Epithelial cell of esophagus (primary cell): ENCODE data around the gene RNF144B.

Source experiments
- DNase-seq: peaks from one replicate; pipeline ENCODE4 v3.0.0; 2010; ENCODE audit warnings: low read depth
- H3K4me3 ChIP-seq: 2 replicates; pipeline ENCODE4 v1.5.1; 2011; ENCODE audit warnings: mild to moderate bottlenecking, low read length, control low read depth
- CTCF ChIP-seq: IDR thresholded peaks from 2 replicates; pipeline ENCODE4 v1.5.1; 2011; ENCODE audit warnings: low read depth, mild to moderate bottlenecking, low read length, control low read depth, inconsistent platforms; ENCODE audit not compliant: insufficient read depth; ENCODE audit errors: missing control alignments

RNF144B gene

GRCh38 chr6:18415207-18415606, 28.1 kb downstream of the RNF144B start:
- no peak for TF ChIP-seq CTCF

GRCh38 chr6:18415671-18416340, 28.7 kb downstream of the RNF144B start:
- TF ChIP-seq CTCF: no peak
- H3K4me3 ChIP-seq: no peak overlapping the region
- no peak for DNase-seq

More at GRCh38 chr6:18415207-18415606, 28.1 kb downstream of the RNF144B start:
- DNase-seq: no peak
- no peak overlapping the region for H3K4me3 ChIP-seq

- no peak for TF ChIP-seq CTCF
- DNase-seq: no peak
- no peak overlapping the region for H3K4me3 ChIP-seq
Observed at GRCh38 chr6:18416341-18416679, 29.2 kb downstream of the RNF144B start.

- H3K4me3 ChIP-seq: no peak overlapping the region
- DNase-seq: no peak
- no peak for TF ChIP-seq CTCF
Observed at GRCh38 chr6:18420328-18420727, 33.2 kb downstream of the RNF144B start.

- no peak for TF ChIP-seq CTCF
- DNase-seq: no peak
- H3K4me3 ChIP-seq: no peak overlapping the region
Observed at GRCh38 chr6:18422136-18422535, 35.0 kb downstream of the RNF144B start.

- no peak for TF ChIP-seq CTCF
- DNase-seq: no peak
- H3K4me3 ChIP-seq: no peak overlapping the region
Observed at GRCh38 chr6:18423426-18423825, 36.3 kb downstream of the RNF144B start.

GRCh38 chr6:18424201-18424600, 37.1 kb downstream of the RNF144B start:
- H3K4me3 ChIP-seq: no peak overlapping the region
- no peak for TF ChIP-seq CTCF
- no peak for DNase-seq
